Inflammatory macrophage treated with lipopolysaccharide for 1 hour (primary cell): Measurements from ENCODE around the gene ABTB2.
A peak's percentile ranks its signal among the peaks of the same experiment; 100 is the strongest.

ENCODE experiments used
- DNase-seq, 2 donors: peaks; one replicate each; pipeline ENCODE4 v3.0.0-alpha.2; 2020 to 2022

ABTB2 gene

DNA sequence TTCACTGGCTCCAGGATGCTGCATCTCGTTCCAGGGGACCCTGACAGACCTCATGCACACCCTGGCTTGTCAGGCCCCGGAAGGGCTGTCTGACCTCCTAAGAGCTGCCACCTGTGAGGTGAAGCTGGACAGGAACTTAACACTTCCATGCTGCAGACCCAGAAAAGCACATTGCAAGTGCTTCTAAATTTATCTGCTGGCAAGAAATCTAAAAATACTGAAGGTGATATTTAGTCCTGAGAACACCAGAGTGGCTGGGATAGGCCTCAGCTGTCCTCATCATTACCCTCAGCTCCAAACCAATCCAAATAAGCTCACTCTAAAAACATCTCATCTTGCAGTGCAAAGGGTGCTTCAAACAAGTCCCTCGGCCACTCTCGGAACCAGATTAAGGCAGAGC, 46.7 kb downstream of the ABTB2 start:
- DNase-seq = no peak

GRCh38 chr11:34309965-34310364, 47.8 kb downstream of the ABTB2 start:
- peak; percentile 29 to 52 for DNase-seq

DNA sequence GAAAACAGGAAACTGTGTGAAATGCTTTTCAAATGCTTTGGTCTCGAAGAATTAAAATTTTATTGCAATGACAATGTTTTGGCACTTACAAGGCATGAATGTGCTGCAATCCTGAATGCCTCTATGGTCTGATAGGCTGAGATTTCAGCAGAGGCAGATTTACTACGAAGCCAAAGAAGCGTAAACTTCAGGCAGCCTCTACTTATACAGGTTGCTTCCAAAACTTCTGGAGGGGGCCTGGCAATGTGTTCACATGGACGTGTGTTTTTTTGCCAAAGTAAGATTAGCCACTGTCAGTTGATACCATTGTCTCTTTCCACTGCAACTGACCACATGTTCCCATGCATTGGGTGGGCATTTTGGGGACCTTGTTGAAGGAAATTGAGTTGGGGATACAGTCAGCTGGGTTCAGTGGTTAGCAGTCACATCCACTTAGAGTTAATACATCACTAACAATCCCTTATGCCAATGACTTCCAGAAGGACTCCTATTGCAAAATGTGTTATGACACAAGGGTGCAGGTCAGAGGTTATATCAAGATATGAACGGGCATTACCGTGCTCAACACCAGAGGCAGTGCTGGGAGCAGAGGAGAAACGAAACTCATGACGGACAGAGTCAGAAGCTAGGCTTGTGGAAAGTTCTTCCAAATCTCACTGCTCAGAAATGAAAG, 48.8 kb downstream of the ABTB2 start:
- DNase-seq = peak; percentile 94 to 97

DNA sequence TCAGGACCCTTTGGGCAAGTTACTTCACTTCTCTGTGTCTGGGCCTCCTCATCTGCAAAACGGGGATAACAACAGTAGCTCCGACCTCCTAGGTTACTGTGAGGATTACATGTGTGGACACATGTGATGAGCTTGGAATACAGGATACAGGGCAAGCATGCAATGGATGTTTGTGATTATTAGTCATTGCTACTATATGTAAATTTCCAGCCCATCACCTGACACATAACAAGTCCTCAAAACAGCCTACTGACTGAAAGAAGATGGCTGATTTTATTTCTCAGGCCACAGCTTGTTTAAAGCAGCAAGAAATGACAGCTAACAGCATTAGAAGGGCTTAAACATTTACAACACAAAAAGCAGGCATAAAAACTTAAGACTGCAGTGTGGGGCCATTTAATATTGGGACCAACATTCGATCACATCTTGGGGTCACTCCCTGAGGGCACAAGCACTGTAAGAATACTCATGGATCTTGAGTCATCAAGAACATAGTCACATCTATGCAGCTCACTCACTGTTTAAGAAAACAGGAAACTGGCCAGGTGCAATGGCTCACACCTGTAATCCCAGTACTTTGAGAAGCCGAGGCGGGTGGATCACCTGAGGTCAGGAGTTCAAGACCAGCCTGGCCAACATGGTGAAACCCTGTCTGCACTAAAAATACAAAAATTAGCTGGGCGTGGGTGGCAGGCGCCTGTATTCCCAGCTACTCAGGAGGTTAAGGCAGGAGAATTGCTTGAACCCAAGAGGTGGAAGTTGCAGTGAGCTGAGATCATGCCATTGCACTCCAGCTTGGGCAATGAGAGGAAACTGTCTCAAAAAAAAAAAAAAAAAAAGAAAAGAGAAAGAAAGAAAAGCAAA, 49.5 kb downstream of the ABTB2 start:
- DNase-seq = peak; percentile 41 to 72

DNA sequence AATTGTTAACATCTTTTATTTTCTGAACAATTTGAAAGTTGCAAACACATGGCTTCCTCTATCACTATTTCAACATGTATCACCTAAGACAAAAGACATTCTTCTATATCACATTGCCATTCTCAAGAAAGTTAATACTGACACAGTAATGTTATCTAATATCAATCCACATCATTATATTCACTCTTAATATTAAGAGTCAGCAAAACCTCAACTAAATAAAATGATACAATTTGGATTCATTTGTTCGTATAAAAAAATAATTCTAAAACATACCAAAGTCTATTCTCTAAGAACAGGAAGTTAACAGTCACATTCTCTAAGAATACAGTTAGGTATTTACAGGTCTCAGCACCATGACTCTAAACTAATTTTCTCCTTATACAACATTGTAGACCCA, 52.0 kb downstream of the ABTB2 start:
- no peak for DNase-seq

DNA sequence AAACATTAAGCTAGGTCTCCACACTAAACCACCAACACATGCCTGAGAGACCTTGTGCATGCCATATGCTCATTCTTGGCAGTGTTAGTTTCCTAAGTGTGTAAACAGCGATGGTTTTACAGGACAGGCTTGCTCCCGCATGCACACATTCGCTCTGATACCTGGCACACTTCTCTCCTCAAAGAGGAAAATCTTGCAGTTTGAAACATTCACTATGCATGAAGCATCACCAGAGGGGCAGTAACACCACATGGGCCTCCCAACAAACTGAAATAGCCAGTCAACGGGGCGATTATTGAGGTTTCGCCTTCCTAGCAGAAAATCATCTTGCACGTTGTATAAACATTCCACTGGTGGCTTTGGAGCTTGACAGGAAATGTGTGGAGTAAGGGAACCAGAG, 52.6 kb downstream of the ABTB2 start:
- no peak for DNase-seq

DNA sequence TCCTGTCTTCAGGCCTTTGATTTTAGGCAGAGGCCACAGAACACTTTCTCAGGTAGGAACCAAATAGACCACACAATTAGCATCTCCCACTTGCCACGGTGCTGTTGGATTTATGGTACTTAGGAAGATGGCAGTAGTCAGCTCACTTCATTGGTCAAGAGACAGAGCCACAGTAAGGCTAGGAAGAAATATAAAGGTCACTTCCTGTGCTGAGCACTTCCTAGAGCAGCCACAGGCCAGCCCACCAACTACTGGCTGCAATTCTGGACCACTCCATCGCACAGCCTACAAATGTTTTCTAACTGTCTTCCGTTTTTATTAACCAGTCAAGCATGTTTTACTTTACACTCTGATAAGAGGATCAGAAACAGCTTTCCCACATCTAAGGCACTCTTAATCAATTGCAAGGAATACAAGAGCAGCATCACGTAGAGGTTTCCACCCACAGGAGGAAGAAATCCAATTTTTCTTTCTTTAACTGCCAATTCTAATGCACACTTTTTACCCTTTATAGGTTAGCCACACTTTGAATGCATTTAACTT, 54.7 kb downstream of the ABTB2 start:
- DNase-seq = no peak

GRCh38 chr11:34302046-34302921, 55.5 kb downstream of the ABTB2 start:
- peak; percentile 15 to 35 for DNase-seq

DNA sequence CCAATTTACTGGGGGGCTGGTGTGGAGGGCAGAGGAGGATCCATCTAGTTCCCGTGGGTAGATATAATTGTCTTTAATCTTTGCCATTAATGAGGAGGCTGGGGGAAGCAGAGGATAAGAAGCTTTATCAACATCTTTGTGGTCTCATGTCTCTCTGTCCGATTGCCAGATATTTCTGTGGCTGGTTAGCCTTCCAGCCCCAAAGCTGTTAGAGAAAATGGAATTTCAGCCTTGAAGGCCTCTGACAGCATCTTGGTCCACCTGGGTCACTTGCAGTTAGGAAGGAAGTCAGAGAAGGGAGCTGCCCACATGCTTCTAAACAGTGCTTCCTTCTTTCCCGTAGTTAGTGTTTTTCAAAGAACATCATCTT, 56.9 kb downstream of the ABTB2 start:
- no peak for DNase-seq

- DNase-seq = peak in 1 of 2 donors; percentile 41
Measured at GRCh38 chr11:34300026-34300925, 57.5 kb downstream of the ABTB2 start.

DNA sequence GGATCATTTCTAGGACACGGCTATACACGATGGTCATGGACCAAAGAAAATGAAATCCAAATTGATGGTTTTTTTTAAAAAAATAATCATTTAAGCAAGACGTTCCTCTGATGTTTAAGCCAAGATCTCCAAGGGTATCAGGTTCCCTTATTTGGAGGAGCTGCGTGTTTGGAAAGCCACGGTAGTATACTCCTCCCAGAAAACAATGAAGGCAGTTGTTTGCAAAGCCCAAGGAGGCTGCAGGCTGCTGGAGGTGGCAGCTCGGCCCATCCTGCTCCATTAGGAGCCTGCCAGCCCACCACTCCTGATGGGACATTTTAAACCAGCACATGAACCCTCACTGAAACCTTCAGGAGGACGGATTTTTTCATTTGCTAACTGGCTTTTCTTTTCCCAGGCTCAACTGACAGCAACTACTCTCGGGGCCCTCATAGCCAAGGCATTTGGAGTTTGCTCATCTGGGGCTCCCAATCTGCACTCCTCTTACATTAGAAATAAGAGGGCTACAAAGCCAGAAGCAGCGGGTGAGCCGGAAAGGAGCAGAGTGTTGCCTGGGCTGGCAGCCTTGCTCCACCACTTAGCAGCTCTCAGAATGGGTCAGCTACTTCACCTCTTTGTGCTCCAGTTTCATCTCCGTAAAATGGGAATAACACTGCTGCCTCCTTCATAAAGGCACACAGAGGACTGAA, 58.4 kb downstream of the ABTB2 start:
- DNase-seq = no peak

DNA sequence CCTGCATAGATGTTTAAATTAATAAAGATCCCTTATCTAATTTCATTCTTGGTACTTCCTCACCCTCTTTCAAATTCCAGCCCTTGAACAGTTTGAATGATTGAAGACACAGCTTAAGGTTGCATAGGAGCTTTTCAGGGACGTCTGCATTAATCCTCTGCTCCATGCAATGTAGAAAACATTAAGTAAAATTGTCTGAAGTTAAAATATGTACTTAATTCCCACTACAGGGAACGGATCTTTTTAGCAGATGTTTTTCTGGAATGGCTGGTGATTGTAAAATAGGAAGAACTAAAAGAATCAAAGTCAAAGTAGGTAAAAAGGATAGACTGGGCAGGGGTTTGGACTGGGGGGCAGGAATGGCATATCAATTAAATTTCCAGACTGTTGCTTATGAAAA, 58.9 kb downstream of the ABTB2 start:
- DNase-seq = no peak

DNA sequence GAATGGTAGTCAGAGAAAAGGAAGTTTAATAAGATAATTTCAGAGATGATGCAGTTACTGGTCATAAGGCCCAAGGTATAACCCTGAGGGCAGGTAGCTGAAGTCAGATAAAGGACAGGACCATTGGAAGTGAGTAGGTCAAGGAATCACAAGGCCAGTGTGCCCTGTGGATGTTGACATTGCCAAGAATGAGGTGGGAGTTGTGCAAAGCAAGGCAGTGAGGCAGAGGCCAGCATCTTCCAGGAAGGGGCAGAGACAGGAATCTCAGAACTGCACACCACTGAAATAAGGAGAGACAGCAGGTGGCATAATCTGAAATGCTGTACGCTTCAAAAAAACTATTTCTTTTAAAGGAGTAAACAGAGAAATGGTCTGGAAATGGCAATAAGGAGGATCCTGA, 61.4 kb downstream of the ABTB2 start:
- no peak for DNase-seq

GRCh38 chr11:34292546-34292945, 65.3 kb downstream of the ABTB2 start:
- no peak for DNase-seq

GRCh38 chr11:34292111-34292510, 65.7 kb downstream of the ABTB2 start:
- no peak for DNase-seq

DNA sequence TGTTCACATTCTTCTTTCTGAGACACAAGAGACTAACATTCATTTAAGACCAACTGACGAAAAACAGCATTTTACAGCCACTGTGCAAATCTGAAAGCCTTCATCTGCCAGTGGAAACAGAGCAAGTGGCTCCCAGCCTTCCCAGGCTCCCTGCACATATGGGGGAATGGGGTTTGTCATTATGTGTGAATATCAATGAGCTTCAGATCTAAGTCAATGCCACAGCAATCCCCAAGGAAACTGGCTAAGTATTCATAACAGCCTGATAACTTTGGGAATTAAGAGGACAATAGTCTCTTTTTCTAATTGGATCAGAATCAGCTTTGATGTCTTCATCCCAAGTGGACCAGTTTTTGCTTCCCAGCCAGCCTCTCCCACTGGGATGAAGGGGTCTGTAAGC, 66.9 kb downstream of the ABTB2 start:
- no peak for DNase-seq

DNA sequence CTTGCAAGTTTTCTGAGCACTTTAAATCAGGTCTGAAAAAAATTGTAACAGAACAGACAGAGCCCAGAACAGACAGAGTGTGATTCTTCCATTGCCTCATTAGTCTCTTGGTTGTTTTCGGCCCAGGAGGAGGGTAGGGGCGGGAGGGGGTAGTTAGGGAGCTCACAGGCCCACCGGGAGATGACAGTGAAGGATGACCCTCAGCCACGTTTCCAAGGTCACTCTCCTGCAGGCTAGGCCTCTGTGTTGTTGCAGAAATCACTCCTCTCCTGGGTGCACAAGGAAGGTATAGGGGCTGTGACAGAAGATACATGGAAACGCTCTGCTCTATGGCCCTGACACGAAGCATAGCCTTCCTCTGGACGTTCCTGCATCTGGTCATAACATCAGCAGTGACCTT, 69.3 kb downstream of the ABTB2 start:
- no peak for DNase-seq

DNA sequence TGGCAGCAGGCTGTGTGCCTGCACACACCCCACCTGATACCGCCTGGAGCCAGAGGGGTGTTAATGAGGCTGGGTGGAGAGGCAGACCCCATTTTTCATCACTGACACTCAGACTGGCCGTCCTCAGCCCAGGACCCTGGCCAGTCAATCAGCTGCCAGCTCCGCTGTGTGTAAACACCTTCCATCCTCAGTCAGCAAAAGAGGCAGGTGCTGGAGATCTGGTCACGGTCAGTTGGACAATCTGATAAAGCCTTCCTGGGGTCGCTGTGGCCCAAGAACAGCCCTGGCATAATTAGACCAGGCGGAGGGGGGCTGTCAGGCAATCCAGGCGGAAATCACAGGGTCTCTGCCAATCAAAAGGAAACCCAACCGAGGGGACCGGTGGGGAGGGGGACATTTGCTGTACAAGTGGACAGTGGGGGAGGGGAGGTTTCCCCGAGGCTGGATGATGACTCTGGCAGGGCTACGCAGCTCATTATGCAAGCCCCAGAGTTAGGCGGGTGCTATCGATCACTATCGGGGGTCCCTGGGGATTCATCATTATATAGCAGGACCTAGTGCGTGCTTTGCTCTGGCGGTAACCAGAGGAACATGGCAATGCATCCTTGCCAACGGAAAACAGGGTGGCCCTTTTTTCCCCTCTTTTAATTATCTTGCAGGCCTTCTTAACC, 72.9 kb downstream of the ABTB2 start:
- DNase-seq = no peak

DNA sequence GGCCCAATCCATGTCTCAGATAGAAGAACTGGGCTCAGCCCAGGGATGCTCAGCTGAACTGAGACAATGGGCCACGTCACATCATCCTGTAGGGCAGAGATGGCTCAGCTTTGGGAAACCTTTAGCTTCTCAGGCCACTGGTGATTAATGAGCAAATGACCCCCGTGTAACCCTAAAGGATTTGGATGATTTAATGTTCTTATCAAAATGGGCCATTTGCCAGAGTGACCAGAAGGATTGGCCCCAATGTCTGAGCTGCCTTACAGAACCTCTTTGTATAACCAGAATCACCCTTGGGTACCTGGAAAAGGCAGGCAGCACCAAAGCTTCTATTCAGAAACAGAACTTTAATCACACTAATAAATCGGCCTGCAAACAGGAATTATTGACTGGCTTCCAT, 73.7 kb downstream of the ABTB2 start:
- no peak for DNase-seq

- peak; percentile 35 to 59 for DNase-seq
Measured at GRCh38 chr11:34280945-34281872, 76.6 kb downstream of the ABTB2 start.
